HG02973 (cell line): Measurements from ENCODE around the gene ZNF8.
A peak's percentile ranks its signal among the peaks of the same experiment; 100 is the strongest.
"Not testable (repeated sequence)": the region's sequence is repeated elsewhere in the genome, so short reads cannot be mapped to it uniquely, and the experiment has no call there.

ENCODE experiments used
- ATAC-seq: cut with Tn5 transposase; IDR thresholded peaks from one replicate; pipeline ENCODE4 v1.9.1; 2021; ENCODE audit warnings: moderate library complexity; ENCODE audit not compliant: unreplicated experiment

ZNF8 gene

GRCh38 chr19:58278541-58279041 is at the start of gene ZNF8:
Gene ZNF8, plus strand, starts transcription at chr19:58278955. Its CDS starts 127 bp downstream, at chr19:58279082.
- peak; percentile 94 for ATAC-seq

DNA sequence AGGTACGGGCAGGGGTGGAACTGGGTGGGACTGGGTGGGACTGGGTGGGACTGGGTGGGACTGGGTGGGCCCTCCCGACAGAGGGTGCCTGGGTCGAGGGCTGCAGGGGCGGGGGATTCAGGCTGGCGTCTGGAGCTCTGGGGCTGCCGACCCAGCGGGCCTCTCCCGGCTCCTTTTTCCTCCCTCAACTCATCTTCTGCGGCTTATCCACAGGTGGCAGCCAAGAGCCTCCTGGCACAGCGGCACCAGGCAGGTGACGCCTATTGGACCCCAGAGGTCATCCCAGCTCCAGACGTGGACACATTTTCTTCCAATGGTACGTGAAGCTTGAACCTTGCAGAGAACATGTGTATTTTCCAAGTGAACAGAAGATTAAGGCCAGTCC is 49.5 kb upstream of the ZNF8 start:
- ATAC-seq, result no peak

DNA sequence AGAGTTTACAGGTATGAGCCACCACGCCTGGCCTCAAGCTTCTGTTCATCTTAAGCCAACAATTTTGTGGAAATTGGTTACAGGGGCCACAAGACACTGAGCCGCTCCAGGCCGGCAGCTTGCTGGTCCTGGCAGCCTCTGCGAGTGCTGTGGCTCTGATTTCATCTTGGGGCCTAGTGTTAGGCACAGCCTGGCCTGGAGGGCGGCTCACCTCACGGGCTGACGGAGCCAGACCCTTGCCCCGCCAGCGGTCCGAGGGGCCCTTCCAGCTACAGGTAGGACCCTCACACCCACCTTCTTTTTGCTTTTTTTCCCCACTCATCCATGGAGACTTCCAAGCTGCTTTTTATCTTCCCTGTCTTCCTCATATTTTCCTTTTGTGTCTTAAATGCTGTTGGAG is 41.4 kb upstream of the ZNF8 start:
- ATAC-seq, result no peak

- no peak for ATAC-seq
These were observed 35.4 kb upstream of the ZNF8 start for GRCh38 chr19:58243351-58243750.

DNA sequence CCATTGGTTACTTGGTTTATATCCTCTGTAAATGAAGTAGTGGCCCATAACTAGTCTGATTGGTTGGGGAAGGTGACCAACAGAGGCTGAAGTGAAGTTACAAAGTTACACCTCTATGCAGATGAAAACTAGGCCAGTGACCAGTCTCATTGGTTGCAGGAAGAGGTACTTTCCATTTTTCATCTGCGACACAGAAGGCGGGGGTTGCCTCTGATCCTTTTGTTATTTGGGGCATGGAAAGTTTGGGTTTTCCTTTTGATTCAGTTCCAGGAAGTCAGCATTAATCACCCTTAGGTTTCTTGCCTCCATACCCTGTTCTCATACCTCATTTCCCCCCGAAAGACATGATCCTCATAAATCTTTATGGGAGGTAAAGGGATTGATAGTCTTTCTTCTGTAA is 29.9 kb upstream of the ZNF8 start:
- no peak for ATAC-seq

- no peak for ATAC-seq
These were observed 26.6 kb upstream of the ZNF8 start for GRCh38 chr19:58252102-58252685.

GRCh38 chr19:58258259-58258658 is 20.5 kb upstream of the ZNF8 start:
- ATAC-seq, result not testable (repeated sequence)

- no peak for ATAC-seq
These were observed 17.2 kb upstream of the ZNF8 start for GRCh38 chr19:58261600-58261967.

GRCh38 chr19:58261968-58262921 is 16.5 kb upstream of the ZNF8 start:
- no peak for ATAC-seq

DNA sequence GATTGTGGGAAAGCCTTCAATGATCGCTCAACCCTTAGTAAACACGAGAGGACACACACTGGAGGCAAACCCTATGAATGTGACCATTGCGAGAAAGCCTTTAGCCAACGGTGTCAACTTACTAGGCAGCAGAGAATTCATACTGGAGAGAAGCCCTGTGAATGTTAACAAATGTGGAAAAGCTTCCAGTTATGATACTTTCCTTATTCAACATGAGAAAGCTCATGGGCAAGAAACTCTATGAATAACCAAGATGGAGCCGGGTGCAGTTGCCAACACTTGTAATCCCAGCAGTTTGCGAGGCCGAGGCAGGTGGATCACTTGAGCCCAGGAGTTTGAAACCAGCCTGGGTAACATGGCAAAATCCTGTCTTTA is 15.8 kb upstream of the ZNF8 start:
- no peak for ATAC-seq

- no peak for ATAC-seq
These were observed 13.7 kb upstream of the ZNF8 start for GRCh38 chr19:58265100-58265499.

GRCh38 chr19:58268344-58268743 is 10.4 kb upstream of the ZNF8 start:
- ATAC-seq, result no peak

- ATAC-seq, result no peak
These were observed 4.0 kb upstream of the ZNF8 start for GRCh38 chr19:58274771-58275201.

- ATAC-seq, result no peak
These were observed 3.2 kb upstream of the ZNF8 start for GRCh38 chr19:58275564-58275963.

GRCh38 chr19:58277197-58277596 is 1.6 kb upstream of the ZNF8 start:
- no peak for ATAC-seq

- no peak for ATAC-seq
These were observed 811 bp upstream of the ZNF8 start for GRCh38 chr19:58277748-58278540.

GRCh38 chr19:58279042-58279924 is 528 bp downstream of the ZNF8 start:
- peak; percentile 22 for ATAC-seq

GRCh38 chr19:58279925-58280316 is 1.2 kb downstream of the ZNF8 start:
- no peak for ATAC-seq

DNA sequence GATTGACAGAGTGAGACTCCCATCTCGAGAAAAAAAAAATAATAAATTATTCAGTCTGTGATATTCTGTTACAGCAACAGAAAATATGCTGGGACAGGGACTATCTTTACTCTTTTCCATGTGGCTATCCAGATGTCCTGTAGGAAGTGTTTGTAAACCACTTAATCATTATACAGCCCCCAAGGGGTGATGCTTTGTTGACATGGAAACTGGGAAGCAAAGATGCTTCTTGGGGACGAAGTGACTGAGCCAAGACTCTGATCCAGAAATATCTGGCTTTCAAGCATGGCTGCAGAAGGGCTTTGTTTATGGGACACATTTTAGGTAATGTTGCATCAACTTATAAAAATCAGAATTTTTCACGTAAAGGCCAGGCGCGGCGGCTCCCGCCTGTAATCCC is 5.4 kb downstream of the ZNF8 start:
- ATAC-seq, result no peak

DNA sequence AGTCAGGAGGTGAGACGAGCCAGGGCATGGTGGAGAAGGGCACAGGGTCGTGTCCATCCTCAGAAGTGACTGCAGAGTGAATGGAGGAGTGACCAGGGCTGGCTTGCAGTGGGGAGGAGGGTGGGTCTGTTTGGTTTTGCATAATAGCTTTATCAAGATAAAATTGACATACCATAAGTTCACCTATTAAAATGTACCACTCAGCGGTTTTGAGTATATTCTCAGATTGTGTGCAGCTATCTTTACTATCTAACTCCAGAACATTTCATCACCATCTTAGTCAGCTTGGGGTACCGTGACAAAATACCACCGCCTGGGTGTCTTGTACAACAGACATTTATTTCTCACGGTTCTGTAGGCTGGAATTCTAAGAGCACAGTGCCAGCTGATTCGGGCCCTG is 13.2 kb downstream of the ZNF8 start:
- no peak for ATAC-seq
